GM12801 (cell line): Measurements from ENCODE around the gene RGS19.

Experiments
- TF ChIP-seq, protein P1 (sequence below): IDR thresholded peaks from one replicate; pipeline ENCODE4 v1.5.1; 2011; ENCODE audit warnings: control low read depth; ENCODE audit not compliant: insufficient read length; ENCODE audit errors: extremely low read depth

RGS19 gene

DNA sequence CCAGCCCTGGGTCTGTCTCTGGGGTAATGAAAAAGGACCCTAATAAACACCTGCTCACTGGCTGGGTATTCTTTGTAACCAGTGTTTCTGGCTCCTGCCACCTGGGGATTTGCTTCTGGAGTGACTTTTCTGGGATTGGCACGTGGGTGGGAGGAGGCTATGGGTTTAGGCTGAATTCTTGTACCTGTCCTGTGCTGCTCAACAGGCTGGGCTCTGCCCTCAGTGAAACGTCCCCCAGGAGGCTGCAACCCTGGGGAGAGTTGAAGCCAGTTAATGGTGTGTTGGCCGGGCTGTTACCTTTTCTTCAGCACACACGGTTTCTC, 21.2 kb upstream of the RGS19 start:
- TF ChIP-seq, protein P1, sequence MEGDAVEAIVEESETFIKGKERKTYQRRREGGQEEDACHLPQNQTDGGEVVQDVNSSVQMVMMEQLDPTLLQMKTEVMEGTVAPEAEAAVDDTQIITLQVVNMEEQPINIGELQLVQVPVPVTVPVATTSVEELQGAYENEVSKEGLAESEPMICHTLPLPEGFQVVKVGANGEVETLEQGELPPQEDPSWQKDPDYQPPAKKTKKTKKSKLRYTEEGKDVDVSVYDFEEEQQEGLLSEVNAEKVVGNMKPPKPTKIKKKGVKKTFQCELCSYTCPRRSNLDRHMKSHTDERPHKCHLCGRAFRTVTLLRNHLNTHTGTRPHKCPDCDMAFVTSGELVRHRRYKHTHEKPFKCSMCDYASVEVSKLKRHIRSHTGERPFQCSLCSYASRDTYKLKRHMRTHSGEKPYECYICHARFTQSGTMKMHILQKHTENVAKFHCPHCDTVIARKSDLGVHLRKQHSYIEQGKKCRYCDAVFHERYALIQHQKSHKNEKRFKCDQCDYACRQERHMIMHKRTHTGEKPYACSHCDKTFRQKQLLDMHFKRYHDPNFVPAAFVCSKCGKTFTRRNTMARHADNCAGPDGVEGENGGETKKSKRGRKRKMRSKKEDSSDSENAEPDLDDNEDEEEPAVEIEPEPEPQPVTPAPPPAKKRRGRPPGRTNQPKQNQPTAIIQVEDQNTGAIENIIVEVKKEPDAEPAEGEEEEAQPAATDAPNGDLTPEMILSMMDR = no peak

DNA sequence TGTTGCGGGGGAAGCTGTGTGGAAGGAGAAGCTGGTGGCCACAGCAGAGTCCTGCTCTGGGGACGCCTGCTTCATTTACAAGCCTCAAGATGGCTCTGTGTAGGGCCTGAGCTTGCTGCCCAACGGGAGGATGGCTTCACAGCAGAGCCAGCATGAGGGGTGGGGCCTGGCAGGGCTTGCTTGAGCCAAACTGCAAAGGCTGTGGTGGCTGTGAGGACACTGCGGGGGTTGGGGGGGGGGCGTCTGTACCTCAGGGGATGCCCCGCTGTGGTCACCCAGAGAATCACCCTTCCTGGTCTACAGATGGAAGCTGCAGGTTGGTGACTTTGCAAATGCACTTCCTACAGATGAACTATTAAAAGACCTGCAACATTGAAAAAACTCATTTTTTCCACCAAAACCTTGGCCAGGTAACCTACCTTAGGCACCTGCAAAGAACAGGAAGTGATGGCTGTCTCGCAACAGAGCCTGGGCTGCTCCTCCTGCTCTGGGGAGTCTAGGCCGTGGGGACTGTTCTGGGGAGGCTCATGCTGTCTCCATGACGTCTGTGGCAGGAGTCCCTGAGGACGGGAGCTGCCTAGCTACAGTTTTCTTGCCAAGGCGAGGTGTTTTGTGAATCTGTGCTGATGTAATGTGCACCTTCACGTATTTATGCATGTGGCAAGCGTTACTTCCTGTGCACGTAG, 20.7 kb upstream of the RGS19 start:
- TF ChIP-seq, protein P1 = no peak

DNA sequence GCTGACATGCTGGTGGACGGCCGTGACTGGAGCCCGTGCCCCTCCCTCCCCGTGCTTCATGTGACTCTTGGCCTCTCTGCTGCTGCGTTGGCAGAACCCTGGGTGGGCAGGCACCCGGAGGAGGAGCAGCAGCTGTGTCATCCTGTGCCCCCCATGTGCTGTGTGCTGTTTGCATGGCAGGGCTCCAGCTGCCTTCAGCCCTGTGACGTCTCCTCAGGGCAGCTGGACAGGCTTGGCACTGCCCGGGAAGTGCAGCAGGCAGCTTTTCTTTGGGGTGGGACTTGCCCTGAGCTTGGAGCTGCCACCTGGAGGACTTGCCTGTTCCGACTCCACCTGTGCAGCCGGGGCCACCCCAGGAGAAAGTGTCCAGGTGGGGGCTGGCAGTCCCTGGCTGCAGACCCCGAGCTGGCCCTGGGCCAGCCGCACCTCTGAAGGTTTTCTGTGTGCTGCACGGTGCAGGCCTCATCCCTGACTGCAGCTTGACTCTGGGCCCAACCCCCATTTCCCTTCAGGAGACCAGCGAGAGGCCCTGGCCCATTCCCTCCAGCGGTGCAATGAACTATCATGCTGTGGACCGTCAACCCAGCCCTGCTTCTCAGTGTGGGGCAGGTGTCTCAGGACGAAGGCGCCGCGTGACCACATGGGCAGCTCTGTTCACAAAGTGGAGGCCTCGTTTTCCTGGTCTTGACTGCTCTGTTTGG, 19.9 kb upstream of the RGS19 start:
- TF ChIP-seq, protein P1 = no peak

DNA sequence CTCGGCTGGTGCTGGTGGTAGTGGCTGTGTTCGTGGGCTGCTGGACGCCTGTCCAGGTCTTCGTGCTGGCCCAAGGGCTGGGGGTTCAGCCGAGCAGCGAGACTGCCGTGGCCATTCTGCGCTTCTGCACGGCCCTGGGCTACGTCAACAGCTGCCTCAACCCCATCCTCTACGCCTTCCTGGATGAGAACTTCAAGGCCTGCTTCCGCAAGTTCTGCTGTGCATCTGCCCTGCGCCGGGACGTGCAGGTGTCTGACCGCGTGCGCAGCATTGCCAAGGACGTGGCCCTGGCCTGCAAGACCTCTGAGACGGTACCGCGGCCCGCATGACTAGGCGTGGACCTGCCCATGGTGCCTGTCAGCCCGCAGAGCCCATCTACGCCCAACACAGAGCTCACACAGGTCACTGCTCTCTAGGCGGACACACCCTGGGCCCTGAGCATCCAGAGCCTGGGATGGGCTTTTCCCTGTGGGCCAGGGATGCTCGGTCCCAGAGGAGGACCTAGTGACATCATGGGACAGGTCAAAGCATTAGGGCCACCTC, 19.2 kb upstream of the RGS19 start:
- TF ChIP-seq, protein P1 = no peak

DNA sequence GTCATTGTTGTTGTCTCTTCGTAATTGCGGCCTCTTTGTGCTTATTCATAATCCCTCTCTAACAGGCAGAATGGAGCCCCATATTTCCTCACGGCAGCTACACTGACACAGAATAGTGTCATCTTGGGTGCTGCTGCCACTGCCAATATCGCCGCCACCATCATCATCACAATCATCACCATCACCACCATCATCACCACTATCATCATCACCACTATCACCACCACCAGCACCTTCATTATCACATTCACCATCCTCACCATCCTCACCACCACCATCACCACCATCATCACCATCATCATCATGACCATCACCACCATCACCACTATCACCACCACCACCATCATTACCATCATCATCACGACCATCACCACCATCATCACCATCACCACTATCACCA, 17.2 kb upstream of the RGS19 start:
- TF ChIP-seq, protein P1 = no peak

DNA sequence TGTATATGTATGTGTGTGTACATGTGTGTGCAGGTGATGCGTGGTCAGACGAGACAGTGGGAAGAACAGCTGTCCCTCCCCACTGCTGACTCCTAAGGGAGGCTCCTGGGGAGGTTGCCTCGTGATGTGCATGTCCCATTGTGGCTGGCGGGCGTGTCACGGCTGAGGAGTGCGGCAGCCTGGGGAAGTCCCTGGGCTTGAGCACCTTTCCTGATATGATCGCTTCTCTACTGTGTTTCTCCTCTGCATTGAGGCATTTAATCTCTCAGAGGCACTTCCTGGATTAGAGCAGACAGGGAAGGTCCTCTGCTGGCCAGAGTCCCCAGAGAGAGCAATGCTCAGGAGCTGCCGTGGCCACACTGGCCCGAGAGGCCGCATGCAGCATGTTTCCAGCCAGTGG, 16.6 kb upstream of the RGS19 start:
- TF ChIP-seq, protein P1 = no peak

DNA sequence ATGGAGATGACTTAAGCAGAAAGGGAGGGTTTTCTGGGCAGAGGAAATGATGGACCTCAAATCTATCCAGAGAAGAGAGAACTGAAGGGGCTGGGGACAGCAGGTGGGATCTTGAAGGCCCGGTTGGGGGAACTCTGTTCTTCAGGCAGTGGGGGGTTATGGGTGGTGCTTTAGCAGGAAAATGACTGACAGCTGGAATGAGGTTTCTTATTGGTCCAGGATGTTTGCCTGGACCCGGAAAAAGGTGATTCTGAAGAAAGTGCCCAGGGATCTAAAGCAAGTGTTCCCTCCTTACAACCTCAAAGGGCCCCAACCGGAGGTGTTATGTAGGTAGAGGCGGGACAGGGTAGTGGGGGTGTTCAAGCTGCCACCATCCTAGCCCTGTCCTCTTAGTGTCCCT, 16.1 kb upstream of the RGS19 start:
- TF ChIP-seq, protein P1 = no peak
